Common myeloid progenitor, CD34-positive (primary cell): ENCODE measurements around the gene CDC40.
A peak's percentile ranks its signal among the peaks of the same experiment; 100 is the strongest.

Source experiments
- CTCF ChIA-PET: fragments of 350-600 bp; sonication (Branson Sonifier 250); formaldehyde crosslinking; loops from one replicate; lab custom pipeline; 2021; ENCODE audit warnings: antibody characterized with exemption; lab: Charles Lee
- POLR2A ChIA-PET: fragments of 350-600 bp; sonication (Branson Sonifier 250); formaldehyde crosslinking; loops from one replicate; lab custom pipeline; 2021; ENCODE audit warnings: antibody characterized with exemption; lab: Charles Lee
- DNase-seq, 3 donors: peaks; one replicate each; pipeline versions ENCODE4 v3.0.0 to v3.0.0-alpha.2; 2013
- H3K27ac ChIP-seq, 2 experiments: 1 replicate in 1 of 2; 2 replicates in 1 of 2; pipeline ENCODE4 v1.7.0; 2013; ENCODE audit warnings: inconsistent platforms in 2 of 2, low read length in 2 of 2, mild to moderate bottlenecking in 2 of 2, low read depth in 1 of 2, moderate library complexity in 1 of 2; ENCODE audit not compliant: severe bottlenecking in 2 of 2, insufficient read depth in 1 of 2, poor library complexity in 1 of 2
- H3K27me3 ChIP-seq, 5 experiments: replicated peaks in 2 of 5; 1 replicate in 3 of 5; 2 replicates in 2 of 5; pipeline versions ENCODE4 v1.6.1 to v1.7.0; 2013; ENCODE audit warnings: low read length in 4 of 5, mild to moderate bottlenecking in 2 of 5, moderate library complexity in 2 of 5, inconsistent platforms in 1 of 5; ENCODE audit not compliant: insufficient read depth in 5 of 5, control insufficient read depth in 4 of 5
- H3K36me3 ChIP-seq, 4 experiments: 1 replicate in 2 of 4; 2 replicates in 2 of 4; pipeline versions ENCODE4 v1.6.1 to v1.7.0; 2013; ENCODE audit warnings: low read length in 3 of 4, control low read depth in 1 of 4, mild to moderate bottlenecking in 1 of 4; ENCODE audit not compliant: control insufficient read depth in 4 of 4, insufficient read depth in 4 of 4
- H3K4me1 ChIP-seq, 4 experiments: 1 replicate in 3 of 4; 2 replicates in 1 of 4; pipeline versions ENCODE4 v1.6.1 to v1.7.1; 2013; ENCODE audit warnings: low read length in 3 of 4, mild to moderate bottlenecking in 3 of 4, control low read depth in 1 of 4, inconsistent platforms in 1 of 4, moderate library complexity in 1 of 4; ENCODE audit not compliant: control insufficient read depth in 4 of 4, insufficient read depth in 4 of 4; ENCODE audit errors: control extremely low read depth in 1 of 4
- H3K4me3 ChIP-seq, 7 experiments: 1 replicate in 4 of 7; 2 replicates in 3 of 7; pipeline versions ENCODE4 v1.5.1 to v1.7.0; 2013; ENCODE audit warnings: mild to moderate bottlenecking in 7 of 7, low read length in 6 of 7, moderate library complexity in 6 of 7, inconsistent platforms in 2 of 7, low read depth in 2 of 7, control low read depth in 1 of 7; ENCODE audit not compliant: insufficient read depth in 4 of 7, control insufficient read depth in 1 of 7; ENCODE audit errors: extremely low read depth in 1 of 7
- H3K9me3 ChIP-seq, 5 experiments: 1 replicate in 4 of 5; 2 replicates in 1 of 5; pipeline versions ENCODE4 v1.6.1 to v1.7.1; 2013; ENCODE audit warnings: low read length in 4 of 5, mild to moderate bottlenecking in 2 of 5, inconsistent platforms in 1 of 5, low read depth in 1 of 5, moderate library complexity in 1 of 5; ENCODE audit not compliant: control insufficient read depth in 4 of 5, insufficient read depth in 2 of 5; ENCODE audit errors: control extremely low read depth in 1 of 5
- WGBS: methylation state at CpG from one replicate; pipeline ENCODE4 v1.1.5; 2013; ENCODE audit not compliant: insufficient coverage; 5-methylcytosine and 5-hydroxymethylcytosine counted together

CDC40 gene

GRCh38 chr6:110246378-110246777 lies 66.2 kb downstream of the CDC40 start:
- Histone ChIP-seq H3K27me3 (peaks cover 0 to 2% (median 0%) of the 10 kb centered on the region in 5 experiments), H3K9me3 (no peaks in the 10 kb centered on the region), H3K36me3 (peaks cover 0 to 2% (median 1%) of the 10 kb centered on the region in 4 experiments), H3K4me3 (no peak overlapping the region), H3K27ac (no peak overlapping the region), H3K4me1 (no peaks in the 10 kb centered on the region)
- ChIA-PET POLR2A (no interaction called here), CTCF (no interaction called here)
- DNase-seq: no peak
- no CpG with 5 or more reads among the region's 3 CpGs for WGBS

DNA sequence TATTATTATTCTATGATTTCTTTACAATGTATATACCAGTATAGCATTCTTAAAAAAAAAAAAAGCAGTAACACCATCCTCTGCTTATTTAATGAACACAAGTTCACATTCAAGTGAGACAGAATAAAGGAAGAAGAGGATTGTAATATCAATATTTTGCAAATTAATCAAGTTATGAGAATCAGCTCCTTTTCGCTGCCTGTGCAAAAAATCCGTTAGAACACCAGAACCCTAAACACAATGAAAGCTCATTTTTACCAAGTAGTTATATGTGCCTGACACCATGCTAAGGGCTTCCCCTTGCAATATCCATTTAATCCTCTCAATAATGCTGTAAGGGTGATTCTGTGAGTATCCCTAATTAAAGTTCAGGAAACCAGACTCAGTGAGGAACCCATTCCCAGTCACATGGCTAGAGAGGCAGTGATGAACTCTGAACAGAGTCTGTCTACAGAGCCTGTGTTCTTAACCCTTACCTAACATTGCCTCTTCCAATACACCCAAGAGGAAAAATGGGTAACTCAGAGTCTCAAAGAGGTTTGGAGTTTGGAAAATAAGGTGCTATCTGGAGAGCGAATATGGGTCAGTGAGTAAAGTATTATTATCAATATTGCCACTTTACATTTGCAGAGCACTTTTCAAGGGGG lies 66.8 kb downstream of the CDC40 start:
- H3K4me1 ChIP-seq: no peaks in the 10 kb centered on the region
- H3K36me3 ChIP-seq: peaks cover 0 to 2% (median 0%) of the 10 kb centered on the region in 4 experiments
- peaks cover 0 to 2% (median 0%) of the 10 kb centered on the region in 5 experiments for H3K27me3 ChIP-seq
- DNase-seq: no peak
- H3K27ac ChIP-seq: no peak overlapping the region
- CTCF ChIA-PET: no interaction called here
- no peak overlapping the region for H3K4me3 ChIP-seq
- H3K9me3 ChIP-seq: no peaks in the 10 kb centered on the region
- POLR2A ChIA-PET: no interaction called here
- no CpG with 5 or more reads among the region's 3 CpGs for WGBS

- H3K27me3 ChIP-seq: no peaks in the 10 kb centered on the region
- peaks cover 0 to 6% (median 0%) of the 10 kb centered on the region in 5 experiments for H3K9me3 ChIP-seq
- H3K36me3 ChIP-seq: peaks cover 0 to 2% (median 0%) of the 10 kb centered on the region in 4 experiments
- no peak for DNase-seq
- ChIA-PET CTCF (no interaction called here), POLR2A (no interaction called here)
- WGBS: 100% methylated on average over 1 of the region's 4 CpGs
- no peak overlapping the region for H3K4me3 ChIP-seq
- no peaks in the 10 kb centered on the region for H3K4me1 ChIP-seq
- no peak overlapping the region for H3K27ac ChIP-seq
Observed at GRCh38 chr6:110250058-110250457, 69.8 kb downstream of the CDC40 start.

- Histone ChIP-seq H3K9me3 (peaks cover 0 to 6% (median 0%) of the 10 kb centered on the region in 5 experiments), H3K4me1 (no peaks in the 10 kb centered on the region), H3K27ac (no peak overlapping the region), H3K27me3 (no peaks in the 10 kb centered on the region), H3K36me3 (no peaks in the 10 kb centered on the region), H3K4me3 (no peak overlapping the region)
- POLR2A ChIA-PET: no interaction called here
- WGBS: 96% methylated on average over 5 of the region's 5 CpGs
- CTCF ChIA-PET: no interaction called here
- DNase-seq: no peak
Observed at GRCh38 chr6:110250838-110251237, 70.6 kb downstream of the CDC40 start.

GRCh38 chr6:110255211-110255750 lies 75.1 kb downstream of the CDC40 start:
- no peaks in the 10 kb centered on the region for H3K4me1 ChIP-seq
- DNase-seq: peak in 2 of 3 donors; percentile 35 to 36
- peaks cover 0 to 13% (median 2%) of the 10 kb centered on the region in 5 experiments for H3K9me3 ChIP-seq
- H3K27me3 ChIP-seq: no peaks in the 10 kb centered on the region
- H3K36me3 ChIP-seq: no peaks in the 10 kb centered on the region
- 84% methylated on average over 5 of the region's 5 CpGs for WGBS
- ChIA-PET CTCF (no interaction called here), POLR2A (no interaction called here)
- H3K27ac ChIP-seq: no peak overlapping the region
- H3K4me3 ChIP-seq: no peak overlapping the region

- POLR2A ChIA-PET: no interaction called here
Observed at GRCh38 chr6:110256366-110256765, 76.1 kb downstream of the CDC40 start.

DNA sequence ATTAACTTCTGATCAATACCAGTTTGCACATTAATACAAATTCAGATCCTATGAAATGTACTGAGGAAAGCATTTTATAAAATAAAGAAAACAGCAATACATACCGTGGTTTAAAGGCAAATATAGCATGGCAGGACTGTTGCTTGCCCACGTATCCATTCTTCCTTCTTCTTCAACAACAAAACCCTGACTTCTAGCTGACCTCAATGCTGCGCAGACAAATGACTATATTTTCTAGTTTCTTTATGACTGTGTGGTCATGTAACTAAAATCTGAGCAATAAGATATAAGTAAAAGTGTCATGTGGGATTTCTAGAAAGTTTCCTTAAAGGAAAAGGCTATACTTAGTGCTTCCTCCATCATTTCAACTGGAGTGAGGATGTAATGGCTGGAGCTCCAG lies 85.0 kb downstream of the CDC40 start:
- H3K4me3 ChIP-seq: no peak overlapping the region
- CTCF ChIA-PET: no interaction called here
- H3K36me3 ChIP-seq: no peaks in the 10 kb centered on the region
- WGBS: 100% methylated on average over 1 of the region's 3 CpGs
- no peaks in the 10 kb centered on the region for H3K27me3 ChIP-seq
- DNase-seq: no peak
- H3K4me1 ChIP-seq: no peaks in the 10 kb centered on the region
- H3K9me3 ChIP-seq: peaks cover 0 to 2% (median 0%) of the 10 kb centered on the region in 5 experiments
- H3K27ac ChIP-seq: no peak overlapping the region
- POLR2A ChIA-PET: interaction anchor here (0.6 kb wide), 1 partner anchor 207 kb away, joined by 3 read pairs; no protein-coding TSS in a partner anchor

More at GRCh38 chr6:110256366-110256765, 76.1 kb downstream of the CDC40 start:
- no peak overlapping the region for H3K27ac ChIP-seq
- no peaks in the 10 kb centered on the region for H3K4me1 ChIP-seq
- peaks cover 0 to 13% (median 2%) of the 10 kb centered on the region in 5 experiments for H3K9me3 ChIP-seq
- H3K4me3 ChIP-seq: no peak overlapping the region
- WGBS: 83% methylated on average over 1 of the region's 2 CpGs
- CTCF ChIA-PET: no interaction called here
- no peaks in the 10 kb centered on the region for H3K36me3 ChIP-seq
- H3K27me3 ChIP-seq: no peaks in the 10 kb centered on the region
- no peak for DNase-seq
